ENCODE data around the gene ECE1. TPM values are rescaled to one million over a fixed set of nuclear protein-coding genes. Genes with fewer than 3 reads are reported as not detected.

ECE1 gene
- total and polyA plus RNA-seq, 9 of the 15 experiments (the other 6 are each of a cell fraction or from before 2014, with no cell fraction given) = 0.56 to 34.8 (median 11.0) TPM

- TF ChIP-seq REST (IDR thresholded peaks at IDR 0.05; ENCODE audit: borderline replicate concordance) = peak; percentile 75
- no peak; the same call in 1 of the 2 replicates for TF ChIP-seq REST (CRISPR knock-in tag; IDR thresholded peaks at IDR 0.05; ENCODE audit: low read depth)
- peak; percentile 50 for TF ChIP-seq SMC3 (conservative IDR thresholded peaks at IDR 0.05; ENCODE audit: insufficient read depth, low read depth, low read length)
- no peak for TF ChIP-seq PKNOX1 (IDR thresholded peaks at IDR 0.05)
- TF ChIP-seq CC2D1A (IDR thresholded peaks at IDR 0.05) = 0 out of 2 replicates have a peak, but pooled peaks have one; percentile 32
- TF ChIP-seq ZNF282 (CRISPR knock-in tag; IDR thresholded peaks at IDR 0.05) = peak; percentile 49; the same call in 1 of the 2 replicates
- peak; percentile 65; the same call in 1 of the 2 replicates for TF ChIP-seq MTA3 (IDR thresholded peaks at IDR 0.05; ENCODE audit: borderline replicate concordance)
- TF ChIP-seq ZNF57 (CRISPR knock-in tag; IDR thresholded peaks at IDR 0.05) = no peak
- peak; percentile 24; the same call in 1 of the 2 replicates for TF ChIP-seq HDGF (IDR thresholded peaks at IDR 0.05)
Observed at GRCh38 chr1:21334214-21335087, 44.2 kb upstream of the ECE1 start (continued).
